Hepatocyte (in vitro differentiated cells): ENCODE data around the gene PPP4R1. TPM values are rescaled to one million over a fixed set of nuclear protein-coding genes. Genes with fewer than 3 reads are reported as not detected.

Source experiments
- DNase-seq: peaks from one replicate; pipeline ENCODE4 v3.0.0-alpha.2; 2016; ENCODE audit warnings: low spot score
- H2AFZ ChIP-seq: fragments of 200-600 bp; sonication (generic); 2 replicates; pipeline ENCODE4 v1.6.0; 2016; ENCODE audit warnings: antibody characterized with exemption, mild to moderate bottlenecking
- H3K27ac ChIP-seq: fragments of 200-600 bp; sonication (generic); 2 replicates; pipeline ENCODE4 v1.5.1; 2016; ENCODE audit warnings: mild to moderate bottlenecking
- H3K27me3 ChIP-seq: fragments of 200-600 bp; sonication (generic); 2 replicates; pipeline ENCODE4 v1.6.1; 2016
- H3K36me3 ChIP-seq: fragments of 200-600 bp; sonication (generic); replicated peaks from 2 replicates; pipeline ENCODE4 v1.5.1; 2016; ENCODE audit warnings: low read depth; ENCODE audit not compliant: insufficient read depth
- H3K4me1 ChIP-seq: fragments of 200-600 bp; sonication (generic); 2 replicates; pipeline ENCODE4 v1.5.1; 2016; ENCODE audit warnings: mild to moderate bottlenecking, moderate library complexity; ENCODE audit not compliant: insufficient read depth
- H3K4me2 ChIP-seq: fragments of 200-600 bp; sonication (generic); 2 replicates; pipeline ENCODE4 v1.6.0; 2016
- H3K4me3 ChIP-seq: fragments of 200-600 bp; sonication (generic); 2 replicates; pipeline ENCODE4 v1.5.1; 2016; ENCODE audit warnings: mild to moderate bottlenecking
- H3K79me2 ChIP-seq: fragments of 200-600 bp; sonication (generic); 2 replicates; pipeline ENCODE4 v1.6.0; 2017; ENCODE audit warnings: mild to moderate bottlenecking
- H3K9me2 ChIP-seq: fragments of 200-600 bp; sonication (generic); replicated peaks from 2 replicates; pipeline ENCODE4 v1.6.0; 2017; ENCODE audit warnings: mild to moderate bottlenecking; ENCODE audit not compliant: insufficient read depth
- H3K9me3 ChIP-seq: fragments of 200-600 bp; sonication (generic); 2 replicates; pipeline ENCODE4 v1.5.1; 2016; ENCODE audit warnings: low read depth, mild to moderate bottlenecking
- H4K20me1 ChIP-seq: fragments of 200-600 bp; sonication (generic); 2 replicates; pipeline ENCODE4 v1.6.0; 2016; ENCODE audit warnings: mild to moderate bottlenecking; ENCODE audit not compliant: insufficient read depth, poor library complexity, severe bottlenecking
- CTCF ChIP-seq: fragments of 200-600 bp; sonication (generic); IDR thresholded peaks from 2 replicates; pipeline ENCODE4 v1.5.1; 2016; ENCODE audit warnings: antibody characterized with exemption, mild to moderate bottlenecking; ENCODE audit not compliant: poor library complexity
- EZH2 ChIP-seq: fragments of 200-600 bp; sonication (generic); IDR thresholded peaks from 2 replicates; pipeline ENCODE4 v1.6.1; 2016; ENCODE audit warnings: antibody characterized with exemption, mild to moderate bottlenecking, borderline replicate concordance
- EZH2phosphoT487 ChIP-seq: fragments of 200-600 bp; sonication (generic); IDR thresholded peaks from one replicate; pipeline ENCODE4 v1.6.1; 2018; ENCODE audit warnings: antibody characterized with exemption, mild to moderate bottlenecking, low read depth, moderate library complexity; ENCODE audit not compliant: unreplicated experiment, severe bottlenecking
- WGBS: methylation state at CpG from one replicate; pipeline ENCODE4 v1.1.6; 2016; ENCODE audit warnings: low lambda C conversion rate; ENCODE audit errors: missing lambda C conversion rate; 5-methylcytosine and 5-hydroxymethylcytosine counted together
- polyA plus RNA-seq: library from polyadenylated mRNA; unstranded; fragments of >200 nt; fragmentation: Nextera tagmentation; extraction: Ambion mirVana; gene quantifications from 2 replicates; pipeline ENCODE4 v1.2.1, GENCODE V29; 2016
- total RNA-seq: library from RNA; depleted of rRNA; stranded (reverse); fragments of >200 nt; gene quantifications from 2 replicates; pipeline ENCODE4 v1.2.3, GENCODE V29; 2014

Gene PPP4R1
- total and polyA plus RNA-seq, 2 experiments from 2014 or later = 34.5 to 93.6 TPM

- Histone ChIP-seq H3K27ac (no peak overlapping the region), H3K36me3 (no peaks in the 10 kb centered on the region), H3K9me3 (no peaks in the 10 kb centered on the region), H3K9me2 (no peaks in the 10 kb centered on the region), H3K79me2 (no peaks in the 10 kb centered on the region), H4K20me1 (no peaks in the 10 kb centered on the region), H3K4me2 (no peak overlapping the region), H3K27me3 (no peaks in the 10 kb centered on the region), H3K4me3 (no peak overlapping the region), H3K4me1 (no peaks in the 10 kb centered on the region), H2AFZ (no peak overlapping the region)
- WGBS = 91% methylated on average over 6 of the region's 6 CpGs
- TF ChIP-seq CTCF (no peak), EZH2phosphoT487 (no peak), EZH2 (no peak)
- DNase-seq = no peak
Observed at GRCh38 chr18:9546468-9546867, 67.9 kb downstream of the PPP4R1 start.

- no peak for DNase-seq
- no peaks in the 10 kb centered on the region for H3K4me1 ChIP-seq
- H3K36me3 ChIP-seq = no peaks in the 10 kb centered on the region
Observed at GRCh38 chr18:9545029-9545428, 69.3 kb downstream of the PPP4R1 start.

GRCh38 chr18:9542924-9543323, 71.4 kb downstream of the PPP4R1 start:
- DNase-seq = no peak
- no peak for TF ChIP-seq EZH2
- no peak for TF ChIP-seq CTCF
- TF ChIP-seq EZH2phosphoT487 = no peak
- no peaks in the 10 kb centered on the region for H3K4me1 ChIP-seq
- no peaks in the 10 kb centered on the region for H3K36me3 ChIP-seq
- H4K20me1 ChIP-seq = no peaks in the 10 kb centered on the region
- no peak overlapping the region for H3K27ac ChIP-seq
- H3K4me2 ChIP-seq = no peak overlapping the region
- H3K4me3 ChIP-seq = no peak overlapping the region
- no peaks in the 10 kb centered on the region for H3K27me3 ChIP-seq
- 100% methylated on average over 2 of the region's 4 CpGs for WGBS
- no peaks in the 10 kb centered on the region for H3K9me2 ChIP-seq
- H3K9me3 ChIP-seq = no peaks in the 10 kb centered on the region
- H2AFZ ChIP-seq = no peak overlapping the region
- no peaks in the 10 kb centered on the region for H3K79me2 ChIP-seq

More at GRCh38 chr18:9545029-9545428, 69.3 kb downstream of the PPP4R1 start:
- Histone ChIP-seq H2AFZ (no peak overlapping the region), H3K27ac (no peak overlapping the region), H4K20me1 (no peaks in the 10 kb centered on the region), H3K4me2 (no peak overlapping the region), H3K9me2 (no peaks in the 10 kb centered on the region), H3K9me3 (no peaks in the 10 kb centered on the region), H3K79me2 (no peaks in the 10 kb centered on the region), H3K4me3 (no peak overlapping the region), H3K27me3 (no peaks in the 10 kb centered on the region)
- WGBS = 98% methylated on average over 5 of the region's 5 CpGs
- TF ChIP-seq CTCF (no peak), EZH2 (no peak), EZH2phosphoT487 (no peak)

- WGBS = 88% methylated on average over 8 of the region's 8 CpGs
- Histone ChIP-seq H3K27ac (no peak overlapping the region), H3K36me3 (no peaks in the 10 kb centered on the region), H3K4me3 (no peak overlapping the region), H4K20me1 (no peaks in the 10 kb centered on the region), H3K9me2 (no peaks in the 10 kb centered on the region), H3K79me2 (no peaks in the 10 kb centered on the region), H2AFZ (no peak overlapping the region), H3K27me3 (no peaks in the 10 kb centered on the region), H3K4me2 (no peak overlapping the region), H3K4me1 (peaks cover 4% of the 10 kb centered on the region), H3K9me3 (no peaks in the 10 kb centered on the region)
- TF ChIP-seq EZH2phosphoT487 (no peak), EZH2 (no peak), CTCF (no peak)
- DNase-seq = no peak
Observed at GRCh38 chr18:9539938-9540337, 74.4 kb downstream of the PPP4R1 start.
